ENCODE data around the gene SLC38A10. TPM values are rescaled to one million over a fixed set of nuclear protein-coding genes. Genes with fewer than 3 reads are reported as not detected.

Gene SLC38A10
- polyA plus RNA-seq, 1 of the 3 experiments (the other 2 are of a cell fraction): 82.2 TPM

DNA sequence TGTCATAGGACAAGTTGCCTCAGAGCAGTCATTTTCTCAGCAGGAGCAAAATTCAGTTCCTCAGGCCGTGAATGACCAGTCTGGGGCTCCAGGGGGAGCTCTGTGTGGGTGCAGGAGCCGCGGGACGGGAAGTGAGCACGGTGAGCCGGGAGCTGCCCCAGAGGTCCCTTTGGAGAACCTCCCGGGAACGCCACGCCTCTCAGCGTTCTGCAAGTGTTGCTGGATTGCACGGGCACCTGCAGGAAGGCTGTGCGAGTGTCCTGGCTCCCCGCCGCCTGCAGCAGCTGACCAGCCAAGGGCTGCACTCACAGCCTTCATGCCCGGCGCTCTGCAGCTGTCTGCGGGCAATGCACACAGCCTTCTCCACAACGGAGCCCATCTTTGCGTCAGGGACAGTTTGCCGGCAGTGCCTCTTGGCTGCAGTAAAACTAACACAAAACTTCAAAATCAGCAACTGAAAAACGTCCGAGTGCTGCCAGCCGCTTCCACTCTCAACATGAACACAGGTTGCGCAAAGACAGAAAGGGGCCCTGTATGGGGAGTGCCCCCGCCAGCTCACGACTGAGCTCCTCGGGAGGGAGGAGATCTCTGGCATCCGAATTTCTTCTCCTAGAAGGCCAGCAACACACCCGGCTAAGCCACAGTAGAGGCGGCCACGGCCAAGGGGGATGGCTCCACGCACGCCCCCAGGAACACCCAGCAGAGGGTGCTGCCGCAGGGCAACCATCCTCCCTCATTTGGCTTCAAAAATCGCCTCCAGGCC is 40.0 kb downstream of the SLC38A10 start:
- Histone ChIP-seq H3K79me2 (ENCODE audit: insufficient read depth) (peaks cover 13% of the 10 kb centered on the region; the same call in 1 of the 2 replicates), H4K20me1 (ENCODE audit: insufficient read depth) (peaks cover 16% of the 10 kb centered on the region), H3K9me3 (no peaks in the 10 kb centered on the region), H3K4me1 (ENCODE audit: control insufficient read depth in 1 of 2, insufficient read depth in 2 of 2, low read depth in 1 of 2, low read length in 1 of 2) (peaks cover 0 to 42% of the 10 kb centered on the region in 2 experiments; a peak in 1 of 4 replicates), H3K36me3 (replicated peaks in 1 of 2; ENCODE audit: control insufficient read depth in 1 of 2, insufficient read depth in 2 of 2, low read length in 1 of 2) (peaks cover 33 to 55% of the 10 kb centered on the region in 2 experiments), H3K9me2 (no peaks in the 10 kb centered on the region), H3K9ac (no peak overlapping the region), H3K27ac (ENCODE audit: low read depth in 2 of 2, low read length in 1 of 2) (no peak overlapping the region), H3K4me3 (ENCODE audit: low read depth in 2 of 2, low read length in 1 of 2) (no peak overlapping the region), H2AFZ (ENCODE audit: low read depth) (no peak overlapping the region), H3K27me3 (ENCODE audit: insufficient read depth) (no peaks in the 10 kb centered on the region), H3K4me2 (no peak overlapping the region), H3F3A (replicated peaks; ENCODE audit: insufficient read depth) (no peaks in the 10 kb centered on the region)
- WGBS (ENCODE audit: low lambda C conversion rate): 83% methylated on average over 33 of the region's 35 CpGs
- DNase-seq: no peak
- TF ChIP-seq, protein P1, sequence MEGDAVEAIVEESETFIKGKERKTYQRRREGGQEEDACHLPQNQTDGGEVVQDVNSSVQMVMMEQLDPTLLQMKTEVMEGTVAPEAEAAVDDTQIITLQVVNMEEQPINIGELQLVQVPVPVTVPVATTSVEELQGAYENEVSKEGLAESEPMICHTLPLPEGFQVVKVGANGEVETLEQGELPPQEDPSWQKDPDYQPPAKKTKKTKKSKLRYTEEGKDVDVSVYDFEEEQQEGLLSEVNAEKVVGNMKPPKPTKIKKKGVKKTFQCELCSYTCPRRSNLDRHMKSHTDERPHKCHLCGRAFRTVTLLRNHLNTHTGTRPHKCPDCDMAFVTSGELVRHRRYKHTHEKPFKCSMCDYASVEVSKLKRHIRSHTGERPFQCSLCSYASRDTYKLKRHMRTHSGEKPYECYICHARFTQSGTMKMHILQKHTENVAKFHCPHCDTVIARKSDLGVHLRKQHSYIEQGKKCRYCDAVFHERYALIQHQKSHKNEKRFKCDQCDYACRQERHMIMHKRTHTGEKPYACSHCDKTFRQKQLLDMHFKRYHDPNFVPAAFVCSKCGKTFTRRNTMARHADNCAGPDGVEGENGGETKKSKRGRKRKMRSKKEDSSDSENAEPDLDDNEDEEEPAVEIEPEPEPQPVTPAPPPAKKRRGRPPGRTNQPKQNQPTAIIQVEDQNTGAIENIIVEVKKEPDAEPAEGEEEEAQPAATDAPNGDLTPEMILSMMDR (IDR thresholded peaks at IDR 0.05): peak; percentile 36
- TF ChIP-seq GATA2 (CRISPR knock-in tag; IDR thresholded peaks at IDR 0.05) (no peak), RAD21 (IDR thresholded peaks at IDR 0.05; ENCODE audit: low read length) (peak; percentile 26; the same call in 1 of the 2 replicates)
- TF ChIP-seq, protein P2, sequence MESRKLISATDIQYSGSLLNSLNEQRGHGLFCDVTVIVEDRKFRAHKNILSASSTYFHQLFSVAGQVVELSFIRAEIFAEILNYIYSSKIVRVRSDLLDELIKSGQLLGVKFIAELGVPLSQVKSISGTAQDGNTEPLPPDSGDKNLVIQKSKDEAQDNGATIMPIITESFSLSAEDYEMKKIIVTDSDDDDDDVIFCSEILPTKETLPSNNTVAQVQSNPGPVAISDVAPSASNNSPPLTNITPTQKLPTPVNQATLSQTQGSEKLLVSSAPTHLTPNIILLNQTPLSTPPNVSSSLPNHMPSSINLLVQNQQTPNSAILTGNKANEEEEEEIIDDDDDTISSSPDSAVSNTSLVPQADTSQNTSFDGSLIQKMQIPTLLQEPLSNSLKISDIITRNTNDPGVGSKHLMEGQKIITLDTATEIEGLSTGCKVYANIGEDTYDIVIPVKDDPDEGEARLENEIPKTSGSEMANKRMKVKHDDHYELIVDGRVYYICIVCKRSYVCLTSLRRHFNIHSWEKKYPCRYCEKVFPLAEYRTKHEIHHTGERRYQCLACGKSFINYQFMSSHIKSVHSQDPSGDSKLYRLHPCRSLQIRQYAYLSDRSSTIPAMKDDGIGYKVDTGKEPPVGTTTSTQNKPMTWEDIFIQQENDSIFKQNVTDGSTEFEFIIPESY (IDR thresholded peaks at IDR 0.05; ENCODE audit: borderline replicate concordance, low read depth): no peak
- POLR2A ChIA-PET: no interaction called here
- CTCF ChIA-PET: interaction anchor here (0.7 to 11.3 kb wide), 13 partner anchors 10 to 346 kb away, joined by 3 to 140 read pairs (median 7); partner anchors contain the start of genes NDUFAF8, SLC38A10 and TEPSIN

- DNase-seq: peak; percentile 92
- H3K27ac ChIP-seq (ENCODE audit: low read depth in 2 of 2, low read length in 1 of 2): no peak overlapping the region; a peak in 1 of 4 replicates
- H3K9ac ChIP-seq: no peak overlapping the region
- H3K36me3 ChIP-seq (replicated peaks in 1 of 2; ENCODE audit: control insufficient read depth in 1 of 2, insufficient read depth in 2 of 2, low read length in 1 of 2): peaks cover 39 to 48% of the 10 kb centered on the region in 2 experiments
- peak overlapping the region in 1 of 2 experiments; percentile 21; a peak in 1 of 4 replicates for H3K4me3 ChIP-seq (ENCODE audit: low read depth in 2 of 2, low read length in 1 of 2)
- H2AFZ ChIP-seq (ENCODE audit: low read depth): no peak overlapping the region
- H3K9me2 ChIP-seq: no peaks in the 10 kb centered on the region
- no peaks in the 10 kb centered on the region for H3K27me3 ChIP-seq (ENCODE audit: insufficient read depth)
- H3K9me3 ChIP-seq: no peaks in the 10 kb centered on the region
- CTCF ChIA-PET: interaction anchor here (0.6 to 11.3 kb wide), 77 partner anchors 8 to 356 kb away, joined by 3 to 140 read pairs (median 4); partner anchors contain the start of genes BAHCC1, CEP131, FAAP100 and NDUFAF8
- H3F3A ChIP-seq (replicated peaks; ENCODE audit: insufficient read depth): no peaks in the 10 kb centered on the region
- H3K4me2 ChIP-seq: no peak overlapping the region
- TF ChIP-seq NRF1 (IDR thresholded peaks at IDR 0.05; ENCODE audit: low read depth, low read length): no peak
- no peak for TF ChIP-seq SIN3A (IDR thresholded peaks at IDR 0.05; ENCODE audit: borderline replicate concordance, low read depth, low read length)
- TF ChIP-seq, protein P1 (IDR thresholded peaks at IDR 0.05): peak; percentile 92
- TF ChIP-seq SMC3 (IDR thresholded peaks at IDR 0.05; ENCODE audit: low read depth, low read length): peak; percentile 94
- 0 out of 2 replicates have a peak, but pooled peaks have one; percentile 15 for TF ChIP-seq RCOR1 (IDR thresholded peaks at IDR 0.05; ENCODE audit: low read length)
- no peak for TF ChIP-seq USF1 (IDR thresholded peaks at IDR 0.05; ENCODE audit: borderline replicate concordance, low read depth)
- peak; percentile 99 for TF ChIP-seq RAD21 (IDR thresholded peaks at IDR 0.05; ENCODE audit: low read length)
- peaks cover 0 to 38% of the 10 kb centered on the region in 2 experiments; a peak in 1 of 4 replicates for H3K4me1 ChIP-seq (ENCODE audit: control insufficient read depth in 1 of 2, insufficient read depth in 2 of 2, low read depth in 1 of 2, low read length in 1 of 2)
- H4K20me1 ChIP-seq (ENCODE audit: insufficient read depth): peaks cover 16% of the 10 kb centered on the region
- 72% methylated on average over 19 of the region's 19 CpGs for WGBS (ENCODE audit: low lambda C conversion rate)
- POLR2A ChIA-PET: interaction anchor here (1.3 kb wide), 1 partner anchor 231 kb away, joined by 5 read pairs; no protein-coding TSS in a partner anchor
- peaks cover 13% of the 10 kb centered on the region; the same call in 1 of the 2 replicates for H3K79me2 ChIP-seq (ENCODE audit: insufficient read depth)
These were observed 41.6 kb downstream of the SLC38A10 start for GRCh38 chr17:81253358-81254131.

All from SK-N-SH (cell line).